Measurements from ENCODE around the gene SH3GL2. TPM values are rescaled to one million over a fixed set of nuclear protein-coding genes. Genes with fewer than 3 reads are reported as not detected.
"Not testable (repeated sequence)": the region's sequence is repeated elsewhere in the genome, so short reads cannot be mapped to it uniquely, and the experiment has no call there.

The SH3GL2 gene
- total RNA-seq, 2 experiments from 2014 or later = not detected

- Mint-ChIP-seq H3K36me3 (ENCODE audit: low read depth) (no peaks in the 10 kb centered on the region), H3K4me1 (no peaks in the 10 kb centered on the region), H3K27ac (no peak overlapping the region), H3K9me3 (ENCODE audit: low read depth) (no peaks in the 10 kb centered on the region), H3K27me3 (no peaks in the 10 kb centered on the region), H3K4me3 (no peak overlapping the region)
- intact Hi-C loops (cut with DNase I, micrococcal nuclease) = no loop called here
- CTCF ChIA-PET = no interaction called here
- ATAC-seq (no peak), DNase-seq (no peak)
- POLR2A ChIA-PET = no interaction called here
Observed at GRCh38 chr9:17760250-17760649, 181.4 kb downstream of the SH3GL2 start.

DNA sequence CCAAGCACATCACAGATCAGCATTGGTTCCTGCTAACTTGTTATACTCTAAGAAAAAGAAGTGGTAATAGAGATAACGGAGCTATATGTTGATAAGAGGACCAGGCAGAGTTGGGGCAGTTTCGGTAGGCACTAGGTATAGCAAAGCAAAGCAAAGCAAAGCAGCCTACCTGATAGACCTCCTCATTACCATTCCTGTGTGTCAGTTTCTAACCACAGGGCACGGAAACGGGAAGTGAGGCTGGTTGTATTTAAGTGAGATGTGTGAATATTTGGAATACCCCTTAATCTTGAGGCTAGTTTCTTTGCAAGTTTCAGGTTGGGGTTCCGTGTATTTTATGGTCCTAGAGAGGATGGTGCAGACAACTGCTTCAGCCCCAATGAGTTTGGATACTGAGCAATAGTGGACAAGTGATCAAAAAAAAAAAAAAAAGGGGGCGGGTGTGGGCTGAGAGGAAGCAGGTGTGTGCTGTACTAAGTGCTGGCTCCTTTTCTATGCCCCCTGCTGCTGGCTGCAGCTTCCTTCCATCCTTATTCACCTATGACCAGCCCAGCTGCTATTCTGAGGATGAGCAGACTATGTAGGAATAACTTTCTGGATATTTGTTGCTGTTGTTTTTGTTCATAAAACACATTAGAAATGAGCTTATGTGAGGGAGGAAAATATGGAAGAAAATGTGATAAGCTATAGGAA, 183.3 kb downstream of the SH3GL2 start:
- ChIA-PET POLR2A (no interaction called here), CTCF (interaction anchor here (0.6 kb wide), 1 partner anchor 1637 kb away, joined by 3 read pairs; no protein-coding TSS in a partner anchor)
- Mint-ChIP-seq H3K9me3 (ENCODE audit: low read depth) (no peaks in the 10 kb centered on the region), H3K4me3 (no peak overlapping the region), H3K4me1 (no peaks in the 10 kb centered on the region), H3K27me3 (no peaks in the 10 kb centered on the region), H3K36me3 (ENCODE audit: low read depth) (no peaks in the 10 kb centered on the region), H3K27ac (no peak overlapping the region)
- DNase-seq (no peak), ATAC-seq (no peak)
- intact Hi-C loops (cut with DNase I, micrococcal nuclease) = no loop called here

- Mint-ChIP-seq H3K4me1 (no peaks in the 10 kb centered on the region), H3K27me3 (no peaks in the 10 kb centered on the region), H3K27ac (no peak overlapping the region), H3K4me3 (no peak overlapping the region), H3K9me3 (ENCODE audit: low read depth) (no peaks in the 10 kb centered on the region), H3K36me3 (ENCODE audit: low read depth) (no peaks in the 10 kb centered on the region)
- intact Hi-C loops (cut with DNase I, micrococcal nuclease) = no loop called here
- CTCF ChIA-PET = interaction anchor here (0.6 kb wide), 1 partner anchor 13 kb away, joined by 3 read pairs; no protein-coding TSS in a partner anchor
- POLR2A ChIA-PET = no interaction called here
- no peak for DNase-seq
- no peak for ATAC-seq
Observed at GRCh38 chr9:17764306-17764705, 185.4 kb downstream of the SH3GL2 start.

- ATAC-seq; DNase-seq; H3K4me1 Mint-ChIP-seq; H3K27ac Mint-ChIP-seq; CTCF ChIA-PET; H3K36me3 Mint-ChIP-seq (ENCODE audit: low read depth); POLR2A ChIA-PET; intact Hi-C loops (cut with DNase I, micrococcal nuclease); H3K27me3 Mint-ChIP-seq; H3K9me3 Mint-ChIP-seq (ENCODE audit: low read depth); H3K4me3 Mint-ChIP-seq: not testable (repeated sequence)
Observed at GRCh38 chr9:17765131-17765530, 186.3 kb downstream of the SH3GL2 start.

- ChIA-PET CTCF (no interaction called here), POLR2A (no interaction called here)
- DNase-seq = no peak
- no peaks in the 10 kb centered on the region for H3K27me3 Mint-ChIP-seq
- no peak overlapping the region for H3K27ac Mint-ChIP-seq
- no peak overlapping the region for H3K4me3 Mint-ChIP-seq
- intact Hi-C loops (cut with DNase I, micrococcal nuclease) = loop anchor here in 1 of 2 experiments (2.0 kb wide), 1 partner anchor 65 kb away; no protein-coding TSS in a partner anchor
- no peaks in the 10 kb centered on the region for H3K4me1 Mint-ChIP-seq
- no peaks in the 10 kb centered on the region for H3K36me3 Mint-ChIP-seq (ENCODE audit: low read depth)
- ATAC-seq = no peak
- no peaks in the 10 kb centered on the region for H3K9me3 Mint-ChIP-seq (ENCODE audit: low read depth)
Observed at GRCh38 chr9:17772223-17772622, 193.4 kb downstream of the SH3GL2 start.

DNA sequence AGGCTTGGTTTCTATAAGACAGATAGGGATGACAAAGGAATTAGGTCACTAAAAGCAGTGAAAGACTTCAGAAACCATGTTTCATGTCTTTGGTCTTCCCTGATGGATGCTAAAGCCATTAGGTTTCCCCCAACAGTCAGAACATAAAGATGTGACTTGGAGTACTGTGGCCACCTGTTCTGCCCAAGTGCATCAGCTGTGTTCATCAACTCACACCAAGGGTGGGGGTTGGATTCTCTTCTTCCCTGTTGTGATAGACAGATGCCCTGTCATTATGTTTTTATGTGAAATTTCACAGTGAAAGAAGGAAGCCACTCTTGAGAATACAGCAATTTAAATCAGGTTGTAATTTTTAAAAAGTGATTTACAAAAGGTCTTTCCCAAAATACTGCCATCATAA, 196.8 kb downstream of the SH3GL2 start:
- no peak overlapping the region for H3K27ac Mint-ChIP-seq
- no peak for DNase-seq

DNA sequence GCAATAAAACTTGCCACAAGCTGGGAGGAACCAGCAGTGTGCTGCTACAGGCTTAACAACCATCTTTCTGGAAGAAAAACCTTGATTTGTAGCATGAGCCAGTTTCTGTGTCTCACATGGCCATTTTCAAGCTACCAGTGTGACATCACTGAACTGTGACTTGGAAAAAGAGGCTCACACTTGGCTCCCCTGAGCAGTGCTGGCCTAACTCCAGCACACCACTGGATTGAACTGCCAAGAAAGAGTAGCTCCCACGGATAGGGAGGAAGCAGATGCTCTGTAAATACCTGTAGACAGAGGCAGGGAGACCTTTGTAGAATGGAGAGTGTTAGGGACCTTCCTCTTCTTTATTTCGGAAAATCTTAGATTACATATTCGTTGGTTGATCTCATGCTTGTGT, 197.9 kb downstream of the SH3GL2 start:
- H3K4me3 Mint-ChIP-seq = no peak overlapping the region
- intact Hi-C loops (cut with DNase I, micrococcal nuclease) = no loop called here
- H3K27me3 Mint-ChIP-seq = no peaks in the 10 kb centered on the region
- ChIA-PET CTCF (no interaction called here), POLR2A (no interaction called here)
- H3K36me3 Mint-ChIP-seq (ENCODE audit: low read depth) = no peaks in the 10 kb centered on the region
- no peak for ATAC-seq
- no peak overlapping the region for H3K27ac Mint-ChIP-seq
- no peaks in the 10 kb centered on the region for H3K4me1 Mint-ChIP-seq
- no peak for DNase-seq
- H3K9me3 Mint-ChIP-seq (ENCODE audit: low read depth) = peaks cover 3% of the 10 kb centered on the region

More for the DNA sequence above, 196.8 kb downstream of the SH3GL2 start:
- no peak overlapping the region for H3K4me3 Mint-ChIP-seq
- CTCF ChIA-PET = no interaction called here
- no peaks in the 10 kb centered on the region for H3K36me3 Mint-ChIP-seq (ENCODE audit: low read depth)
- no peaks in the 10 kb centered on the region for H3K4me1 Mint-ChIP-seq
- POLR2A ChIA-PET = no interaction called here
- no peaks in the 10 kb centered on the region for H3K27me3 Mint-ChIP-seq
- peaks cover 3% of the 10 kb centered on the region for H3K9me3 Mint-ChIP-seq (ENCODE audit: low read depth)
- no peak for ATAC-seq
- intact Hi-C loops (cut with DNase I, micrococcal nuclease) = no loop called here

DNA sequence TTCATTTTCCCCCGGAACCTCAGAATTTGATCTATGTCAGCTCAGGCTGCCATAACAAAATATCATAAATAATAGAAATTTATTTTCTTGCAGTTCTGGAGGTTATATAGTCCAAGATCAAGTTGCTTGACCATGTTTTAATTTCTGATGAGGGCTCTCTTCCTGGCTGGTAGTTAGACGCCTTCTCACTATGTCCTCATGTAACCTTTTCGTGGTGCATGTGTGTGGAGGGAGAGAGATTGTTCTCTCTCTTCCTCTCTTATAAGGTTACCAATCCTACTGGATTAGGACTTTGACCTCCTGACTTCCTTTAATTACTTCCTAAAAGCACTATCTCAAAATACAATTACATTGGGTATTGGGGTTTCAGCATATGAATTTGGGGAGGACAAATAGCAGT, 198.6 kb downstream of the SH3GL2 start:
- H3K27me3 Mint-ChIP-seq = no peaks in the 10 kb centered on the region
- POLR2A ChIA-PET = no interaction called here
- ATAC-seq = no peak
- no peak for DNase-seq
- peaks cover 3% of the 10 kb centered on the region for H3K9me3 Mint-ChIP-seq (ENCODE audit: low read depth)
- no peak overlapping the region for H3K27ac Mint-ChIP-seq
- H3K4me1 Mint-ChIP-seq = no peaks in the 10 kb centered on the region
- no peak overlapping the region for H3K4me3 Mint-ChIP-seq
- H3K36me3 Mint-ChIP-seq (ENCODE audit: low read depth) = no peaks in the 10 kb centered on the region
- intact Hi-C loops (cut with DNase I, micrococcal nuclease) = no loop called here
- CTCF ChIA-PET = no interaction called here

- Mint-ChIP-seq H3K36me3 (ENCODE audit: low read depth) (no peaks in the 10 kb centered on the region), H3K4me1 (no peaks in the 10 kb centered on the region), H3K9me3 (ENCODE audit: low read depth) (peaks cover 3% of the 10 kb centered on the region), H3K4me3 (no peak overlapping the region), H3K27me3 (no peaks in the 10 kb centered on the region), H3K27ac (no peak overlapping the region)
- ATAC-seq = no peak
- DNase-seq = no peak
- intact Hi-C loops (cut with DNase I, micrococcal nuclease) = no loop called here
- POLR2A ChIA-PET = no interaction called here
- CTCF ChIA-PET = no interaction called here
Observed at GRCh38 chr9:17782430-17783149, 203.7 kb downstream of the SH3GL2 start.

GRCh38 chr9:17783227-17783626, 204.4 kb downstream of the SH3GL2 start:
- H3K9me3 Mint-ChIP-seq (ENCODE audit: low read depth) = peaks cover 3% of the 10 kb centered on the region
- DNase-seq (no peak), ATAC-seq (no peak)
- H3K4me3 Mint-ChIP-seq = no peak overlapping the region
- no peaks in the 10 kb centered on the region for H3K36me3 Mint-ChIP-seq (ENCODE audit: low read depth)
- intact Hi-C loops (cut with DNase I, micrococcal nuclease) = no loop called here
- CTCF ChIA-PET = no interaction called here
- H3K27ac Mint-ChIP-seq = no peak overlapping the region
- POLR2A ChIA-PET = no interaction called here
- no peaks in the 10 kb centered on the region for H3K27me3 Mint-ChIP-seq
- H3K4me1 Mint-ChIP-seq = no peaks in the 10 kb centered on the region

GRCh38 chr9:17789316-17789715, 210.4 kb downstream of the SH3GL2 start:
- H3K27ac Mint-ChIP-seq = no peak overlapping the region
- DNase-seq = no peak
- H3K4me1 Mint-ChIP-seq = no peaks in the 10 kb centered on the region
- ATAC-seq = no peak
- ChIA-PET POLR2A (no interaction called here), CTCF (interaction anchor here (1.7 kb wide), 1 partner anchor 22 kb away, joined by 4 read pairs; no protein-coding TSS in a partner anchor)
- H3K27me3 Mint-ChIP-seq = no peaks in the 10 kb centered on the region
- no peak overlapping the region for H3K4me3 Mint-ChIP-seq
- no peaks in the 10 kb centered on the region for H3K36me3 Mint-ChIP-seq (ENCODE audit: low read depth)
- no peaks in the 10 kb centered on the region for H3K9me3 Mint-ChIP-seq (ENCODE audit: low read depth)
- intact Hi-C loops (cut with DNase I, micrococcal nuclease) = no loop called here
